Hepatocyte (in vitro differentiated cells): Measurements from ENCODE around the gene ZMYM4. TPM values are rescaled to one million over a fixed set of nuclear protein-coding genes. Genes with fewer than 3 reads are reported as not detected.

ENCODE experiments used
- DNase-seq: peaks from one replicate; pipeline ENCODE4 v3.0.0-alpha.2; 2016; ENCODE audit warnings: low spot score
- H2AFZ ChIP-seq: fragments of 200-600 bp; sonication (generic); 2 replicates; pipeline ENCODE4 v1.6.0; 2016; ENCODE audit warnings: antibody characterized with exemption, mild to moderate bottlenecking
- H3K27ac ChIP-seq: fragments of 200-600 bp; sonication (generic); 2 replicates; pipeline ENCODE4 v1.5.1; 2016; ENCODE audit warnings: mild to moderate bottlenecking
- H3K27me3 ChIP-seq: fragments of 200-600 bp; sonication (generic); 2 replicates; pipeline ENCODE4 v1.6.1; 2016
- H3K36me3 ChIP-seq: fragments of 200-600 bp; sonication (generic); replicated peaks from 2 replicates; pipeline ENCODE4 v1.5.1; 2016; ENCODE audit warnings: low read depth; ENCODE audit not compliant: insufficient read depth
- H3K4me1 ChIP-seq: fragments of 200-600 bp; sonication (generic); 2 replicates; pipeline ENCODE4 v1.5.1; 2016; ENCODE audit warnings: mild to moderate bottlenecking, moderate library complexity; ENCODE audit not compliant: insufficient read depth
- H3K4me2 ChIP-seq: fragments of 200-600 bp; sonication (generic); 2 replicates; pipeline ENCODE4 v1.6.0; 2016
- H3K4me3 ChIP-seq: fragments of 200-600 bp; sonication (generic); 2 replicates; pipeline ENCODE4 v1.5.1; 2016; ENCODE audit warnings: mild to moderate bottlenecking
- H3K79me2 ChIP-seq: fragments of 200-600 bp; sonication (generic); 2 replicates; pipeline ENCODE4 v1.6.0; 2017; ENCODE audit warnings: mild to moderate bottlenecking
- H3K9me2 ChIP-seq: fragments of 200-600 bp; sonication (generic); replicated peaks from 2 replicates; pipeline ENCODE4 v1.6.0; 2017; ENCODE audit warnings: mild to moderate bottlenecking; ENCODE audit not compliant: insufficient read depth
- H3K9me3 ChIP-seq: fragments of 200-600 bp; sonication (generic); 2 replicates; pipeline ENCODE4 v1.5.1; 2016; ENCODE audit warnings: low read depth, mild to moderate bottlenecking
- H4K20me1 ChIP-seq: fragments of 200-600 bp; sonication (generic); 2 replicates; pipeline ENCODE4 v1.6.0; 2016; ENCODE audit warnings: mild to moderate bottlenecking; ENCODE audit not compliant: insufficient read depth, poor library complexity, severe bottlenecking
- CTCF ChIP-seq: fragments of 200-600 bp; sonication (generic); IDR thresholded peaks from 2 replicates; pipeline ENCODE4 v1.5.1; 2016; ENCODE audit warnings: antibody characterized with exemption, mild to moderate bottlenecking; ENCODE audit not compliant: poor library complexity
- EZH2 ChIP-seq: fragments of 200-600 bp; sonication (generic); IDR thresholded peaks from 2 replicates; pipeline ENCODE4 v1.6.1; 2016; ENCODE audit warnings: antibody characterized with exemption, mild to moderate bottlenecking, borderline replicate concordance
- EZH2phosphoT487 ChIP-seq: fragments of 200-600 bp; sonication (generic); IDR thresholded peaks from one replicate; pipeline ENCODE4 v1.6.1; 2018; ENCODE audit warnings: antibody characterized with exemption, mild to moderate bottlenecking, low read depth, moderate library complexity; ENCODE audit not compliant: unreplicated experiment, severe bottlenecking
- WGBS: methylation state at CpG from one replicate; pipeline ENCODE4 v1.1.6; 2016; ENCODE audit warnings: low lambda C conversion rate; ENCODE audit errors: missing lambda C conversion rate; 5-methylcytosine and 5-hydroxymethylcytosine counted together
- polyA plus RNA-seq: library from polyadenylated mRNA; unstranded; fragments of >200 nt; fragmentation: Nextera tagmentation; extraction: Ambion mirVana; gene quantifications from 2 replicates; pipeline ENCODE4 v1.2.1, GENCODE V29; 2016
- total RNA-seq: library from RNA; depleted of rRNA; stranded (reverse); fragments of >200 nt; gene quantifications from 2 replicates; pipeline ENCODE4 v1.2.3, GENCODE V29; 2014

Gene ZMYM4
- total and polyA plus RNA-seq, 2 experiments from 2014 or later = 17.6 to 43.4 TPM

- Histone ChIP-seq H3K9me2 (no peaks in the 10 kb centered on the region), H3K4me1 (peaks cover 10% of the 10 kb centered on the region), H3K27me3 (no peaks in the 10 kb centered on the region), H3K79me2 (peaks cover 95% of the 10 kb centered on the region), H3K4me3 (no peak overlapping the region), H4K20me1 (peaks cover 14% of the 10 kb centered on the region), H3K4me2 (no peak overlapping the region), H3K27ac (no peak overlapping the region), H3K36me3 (peaks cover under 1% of the 10 kb centered on the region), H3K9me3 (no peaks in the 10 kb centered on the region), H2AFZ (no peak overlapping the region)
- 99% methylated on average over 3 of the region's 3 CpGs for WGBS
- DNase-seq = no peak
- TF ChIP-seq EZH2phosphoT487 (no peak), CTCF (no peak), EZH2 (no peak)
Measured at GRCh38 chr1:35284852-35285251, 16.3 kb downstream of the ZMYM4 start.

- Histone ChIP-seq H3K4me2 (no peak overlapping the region), H3K27ac (no peak overlapping the region), H3K9me3 (no peaks in the 10 kb centered on the region), H3K4me1 (peaks cover 10% of the 10 kb centered on the region), H3K79me2 (peaks cover 94% of the 10 kb centered on the region), H3K36me3 (no peaks in the 10 kb centered on the region), H3K4me3 (no peak overlapping the region), H2AFZ (no peak overlapping the region), H4K20me1 (peaks cover 14% of the 10 kb centered on the region), H3K9me2 (no peaks in the 10 kb centered on the region), H3K27me3 (no peaks in the 10 kb centered on the region)
- DNase-seq = no peak
- TF ChIP-seq CTCF (no peak), EZH2 (no peak), EZH2phosphoT487 (no peak)
- 85% methylated on average over 5 of the region's 5 CpGs for WGBS
Measured at GRCh38 chr1:35285771-35286606, 17.5 kb downstream of the ZMYM4 start.

GRCh38 chr1:35287807-35288640 lies 19.5 kb downstream of the ZMYM4 start:
- no peak overlapping the region for H3K4me3 ChIP-seq
- 92% methylated on average over 9 of the region's 9 CpGs for WGBS
- TF ChIP-seq EZH2 = no peak
- TF ChIP-seq EZH2phosphoT487 = no peak
- no peak for TF ChIP-seq CTCF
- no peak overlapping the region for H3K4me2 ChIP-seq
- H3K36me3 ChIP-seq = no peaks in the 10 kb centered on the region
- H3K9me2 ChIP-seq = no peaks in the 10 kb centered on the region
- peaks cover 10% of the 10 kb centered on the region for H3K4me1 ChIP-seq
- peak overlapping the region; percentile 21 for H3K27ac ChIP-seq
- no peak for DNase-seq
- H3K79me2 ChIP-seq = peaks cover 95% of the 10 kb centered on the region
- H3K9me3 ChIP-seq = no peaks in the 10 kb centered on the region
- no peaks in the 10 kb centered on the region for H3K27me3 ChIP-seq
- no peak overlapping the region for H2AFZ ChIP-seq
- peaks cover 10% of the 10 kb centered on the region for H4K20me1 ChIP-seq
